HEK293 (cell line): ENCODE data around the gene SAXO2.

ENCODE experiments used
- CTCF ChIA-PET: fragments of 350-600 bp; formaldehyde crosslinking; extraction: SDS; loops from one replicate; lab custom pipeline; 2021; ENCODE audit warnings: antibody characterized with exemption; lab: Yijun Ruan, JAX
- POLR2A ChIA-PET: fragments of 300-600 bp; formaldehyde crosslinking; extraction: SDS; loops from one replicate; lab custom pipeline; 2020; ENCODE audit warnings: antibody characterized with exemption, inconsistent platforms; lab: Yijun Ruan, JAX
- H3K27ac ChIP-seq: fragments of 200-500 bp; sonication (Bioruptor generic); 2 replicates; pipeline ENCODE4 v1.5.1; 2014; ENCODE audit warnings: low read depth, low read length, control low read depth, inconsistent platforms; ENCODE audit errors: extremely low read depth
- H3K36me3 ChIP-seq, 2 experiments: fragments of 200-500 bp in 1 of 2; sonication (Bioruptor generic) in 1 of 2; 1 replicate in 1 of 2; 2 replicates in 1 of 2; pipeline ENCODE4 v1.5.1; 2014 to 2017; ENCODE audit warnings: inconsistent platforms in 2 of 2, low read length in 2 of 2; ENCODE audit not compliant: control insufficient read depth in 2 of 2, insufficient read depth in 1 of 2
- H3K4me1 ChIP-seq: fragments of 200-500 bp; sonication (Bioruptor generic); 2 replicates; pipeline ENCODE4 v1.5.1; 2014; ENCODE audit warnings: mild to moderate bottlenecking, low read length, inconsistent platforms; ENCODE audit not compliant: control insufficient read depth, insufficient read depth
- H3K4me3 ChIP-seq: 2 replicates; pipeline ENCODE4 v1.5.1; 2011; ENCODE audit warnings: low read depth, mild to moderate bottlenecking, control low read depth, low read length, moderate library complexity
- H3K9me3 ChIP-seq: fragments of 200-500 bp; sonication (Bioruptor generic); 2 replicates; pipeline ENCODE4 v1.5.1; 2014; ENCODE audit warnings: low read depth, low read length, inconsistent platforms; ENCODE audit not compliant: control insufficient read depth, insufficient read depth
- ELK4 ChIP-seq: IDR thresholded peaks from 2 replicates; pipeline ENCODE4 v1.6.1; 2011; ENCODE audit warnings: mild to moderate bottlenecking, low read depth, low read length, borderline replicate concordance
- HIC1 ChIP-seq: fragments of 450-650 bp; formaldehyde crosslinking; IDR thresholded peaks from 2 replicates; pipeline ENCODE4 v1.5.1; 2016; ENCODE audit warnings: missing biosample characterization, missing genetic modification characterization
- HOXC10 ChIP-seq: sonication (generic); formaldehyde crosslinking; IDR thresholded peaks from 2 replicates; pipeline ENCODE4 v1.8.1; 2023; ENCODE audit warnings: mild to moderate bottlenecking, missing genetic modification reagents
- MEIS1 ChIP-seq: sonication (generic); formaldehyde crosslinking; IDR thresholded peaks from 2 replicates; pipeline ENCODE4 v1.8.1; 2022; ENCODE audit warnings: missing genetic modification reagents, mild to moderate bottlenecking, borderline replicate concordance
- PRDM6 ChIP-seq: fragments of 450-650 bp; formaldehyde crosslinking; IDR thresholded peaks from 2 replicates; pipeline ENCODE4 v1.5.1; 2017; ENCODE audit warnings: missing biosample characterization, missing genetic modification characterization
- ZFP37 ChIP-seq: fragments of 450-650 bp; formaldehyde crosslinking; IDR thresholded peaks from 2 replicates; pipeline ENCODE4 v1.5.1; 2016; ENCODE audit warnings: missing biosample characterization, missing genetic modification characterization
- ZNF26 ChIP-seq: fragments of 450-650 bp; formaldehyde crosslinking; IDR thresholded peaks from 2 replicates; pipeline ENCODE4 v1.5.1; 2016; ENCODE audit warnings: missing biosample characterization, missing genetic modification characterization
- ZNF266 ChIP-seq: fragments of 450-650 bp; formaldehyde crosslinking; IDR thresholded peaks from 2 replicates; pipeline ENCODE4 v1.5.1; 2016; ENCODE audit warnings: missing biosample characterization, missing genetic modification characterization, low read depth
- ZNF302 ChIP-seq: fragments of 450-650 bp; formaldehyde crosslinking; IDR thresholded peaks from 2 replicates; pipeline ENCODE4 v1.5.1; 2016; ENCODE audit warnings: missing biosample characterization, missing genetic modification characterization, low read depth
- ZNF311 ChIP-seq: fragments of 450-650 bp; formaldehyde crosslinking; IDR thresholded peaks from 2 replicates; pipeline ENCODE4 v1.5.1; 2017; ENCODE audit warnings: missing biosample characterization, missing genetic modification characterization, borderline replicate concordance
- ZNF354C ChIP-seq: fragments of 450-650 bp; formaldehyde crosslinking; IDR thresholded peaks from 2 replicates; pipeline ENCODE4 v1.5.1; 2016; ENCODE audit warnings: missing biosample characterization, missing genetic modification characterization, low read depth, borderline replicate concordance
- ZNF513 ChIP-seq: fragments of 450-650 bp; IDR thresholded peaks from 2 replicates; pipeline ENCODE4 v1.5.1; 2018; ENCODE audit warnings: missing biosample characterization, missing genetic modification characterization
- ZNF529 ChIP-seq: fragments of 450-650 bp; formaldehyde crosslinking; IDR thresholded peaks from 2 replicates; pipeline ENCODE4 v1.5.1; 2017; ENCODE audit warnings: missing genetic modification characterization, missing biosample characterization; ENCODE audit not compliant: insufficient replicate concordance
- ZNF544 ChIP-seq: fragments of 450-650 bp; formaldehyde crosslinking; IDR thresholded peaks from 2 replicates; pipeline ENCODE4 v1.5.0; 2017; ENCODE audit warnings: missing biosample characterization, missing genetic modification characterization
- ZNF670 ChIP-seq: fragments of 450-650 bp; formaldehyde crosslinking; IDR thresholded peaks from 2 replicates; pipeline ENCODE4 v1.5.1; 2016; ENCODE audit warnings: missing biosample characterization, missing genetic modification characterization, low read depth
- ZNF701 ChIP-seq: fragments of 450-650 bp; formaldehyde crosslinking; IDR thresholded peaks from 2 replicates; pipeline ENCODE4 v1.5.1; 2016; ENCODE audit warnings: missing biosample characterization, missing genetic modification characterization
- ZNF830 ChIP-seq: fragments of 450-650 bp; IDR thresholded peaks from 2 replicates; pipeline ENCODE4 v1.5.0; 2018; ENCODE audit warnings: missing biosample characterization, missing genetic modification characterization, low read depth, mild to moderate bottlenecking, moderate library complexity
- ZSCAN30 ChIP-seq: fragments of 450-650 bp; IDR thresholded peaks from 2 replicates; pipeline ENCODE4 v1.5.1; 2018; ENCODE audit warnings: missing biosample characterization, mild to moderate bottlenecking, missing genetic modification characterization, moderate library complexity

SAXO2 gene

GRCh38 chr15:82300883-82301282 lies 38.3 kb downstream of the SAXO2 start (continued):
- no peak for TF ChIP-seq ELK4
- TF ChIP-seq MEIS1 (CRISPR knock-in tag): no peak

GRCh38 chr15:82301296-82302016 lies 38.8 kb downstream of the SAXO2 start:
- POLR2A ChIA-PET: no interaction called here
- CTCF ChIA-PET: no interaction called here
- Histone ChIP-seq H3K27ac (no peak overlapping the region), H3K36me3 (no peaks in the 10 kb centered on the region), H3K4me3 (no peak overlapping the region), H3K9me3 (no peaks in the 10 kb centered on the region), H3K4me1 (no peaks in the 10 kb centered on the region)
- no peak for TF ChIP-seq HIC1 (tag by site-specific recombination)
- TF ChIP-seq ZNF26 (tag by site-specific recombination): no peak
- TF ChIP-seq ZNF311 (tag by site-specific recombination): no peak
- no peak for TF ChIP-seq ZNF670 (tag by site-specific recombination)
- TF ChIP-seq ZNF701: no peak
- no peak for TF ChIP-seq HOXC10 (CRISPR knock-in tag)
- no peak for TF ChIP-seq ZNF513 (tag by site-specific recombination)
- no peak for TF ChIP-seq ZSCAN30 (tag by site-specific recombination)
- no peak for TF ChIP-seq ZNF354C (tag by site-specific recombination)
- no peak for TF ChIP-seq ZNF544 (tag by site-specific recombination)
- TF ChIP-seq ZFP37 (tag by site-specific recombination): no peak
- TF ChIP-seq ZNF302 (tag by site-specific recombination): no peak
- TF ChIP-seq ZNF830 (tag by site-specific recombination): no peak
- TF ChIP-seq PRDM6: no peak
- no peak for TF ChIP-seq ZNF529 (tag by site-specific recombination)
- TF ChIP-seq ZNF266 (tag by site-specific recombination): no peak
